ENCODE data around the gene RPS19.

GRCh38 chr19:41876847-41877832 is 17.1 kb downstream of the RPS19 start, which contains the start of gene CD79A:
- TF ChIP-seq CTCF (optimal IDR thresholded peaks at IDR 0.05 in 1 of 3, IDR thresholded peaks at IDR 0.05 in 1 of 3, conservative IDR thresholded peaks at IDR 0.05 in 1 of 3; ENCODE audit: extremely low read depth in 1 of 3, insufficient read depth in 2 of 3, low read length in 3 of 3) (no peak), EZH2 (IDR thresholded peaks at IDR 0.05; ENCODE audit: low read length) (no peak)

Measured in keratinocyte (primary cell).